ENCODE measurements around the gene FMNL3. TPM values are rescaled to one million over a fixed set of nuclear protein-coding genes. Genes with fewer than 3 reads are reported as not detected.
"Not testable (repeated sequence)": the region's sequence is repeated elsewhere in the genome, so short reads cannot be mapped to it uniquely, and the experiment has no call there.

FMNL3 gene
- total RNA-seq, 1 donor from 2014 or later = 46.1 TPM

- no peak overlapping the region for H3K4me3 Mint-ChIP-seq
- peaks cover 2% of the 10 kb centered on the region for H3K27me3 Mint-ChIP-seq (ENCODE audit: insufficient read depth)
- no peaks in the 10 kb centered on the region for H3K9me3 Mint-ChIP-seq
- no peaks in the 10 kb centered on the region for H3K36me3 Mint-ChIP-seq (ENCODE audit: low read depth)
- no peak overlapping the region for H3K27ac Mint-ChIP-seq
- no peak for DNase-seq (ENCODE audit: low spot score)
- H3K4me1 Mint-ChIP-seq (ENCODE audit: low read depth) = no peaks in the 10 kb centered on the region
- intact Hi-C loops (cut with micrococcal nuclease) = no loop called here
Observed at GRCh38 chr12:49609875-49610154, 97.4 kb downstream of the FMNL3 start.

GRCh38 chr12:49609059-49609874 is 97.9 kb downstream of the FMNL3 start:
- Mint-ChIP-seq H3K4me3 (no peak overlapping the region), H3K27me3 (ENCODE audit: insufficient read depth) (peaks cover 2% of the 10 kb centered on the region), H3K27ac (no peak overlapping the region), H3K36me3 (ENCODE audit: low read depth) (no peaks in the 10 kb centered on the region), H3K9me3 (no peaks in the 10 kb centered on the region), H3K4me1 (ENCODE audit: low read depth) (no peaks in the 10 kb centered on the region)
- no peak for DNase-seq (ENCODE audit: low spot score)
- intact Hi-C loops (cut with micrococcal nuclease) = no loop called here

- H3K9me3 Mint-ChIP-seq; H3K4me3 Mint-ChIP-seq; DNase-seq (ENCODE audit: low spot score); H3K27me3 Mint-ChIP-seq (ENCODE audit: insufficient read depth); H3K4me1 Mint-ChIP-seq (ENCODE audit: low read depth); H3K27ac Mint-ChIP-seq; intact Hi-C loops (cut with micrococcal nuclease); H3K36me3 Mint-ChIP-seq (ENCODE audit: low read depth): not testable (repeated sequence)
Observed at GRCh38 chr12:49605539-49605938, 101.7 kb downstream of the FMNL3 start, which contains the start of gene FAM186B. FAM186B (minus strand) TSS chr12:49605639; CDS start chr12:49605477, 162 bp downstream.

GRCh38 chr12:49604856-49605255 is 102.3 kb downstream of the FMNL3 start:
- Mint-ChIP-seq H3K9me3 (no peaks in the 10 kb centered on the region), H3K4me3 (no peak overlapping the region), H3K27ac (no peak overlapping the region), H3K36me3 (ENCODE audit: low read depth) (no peaks in the 10 kb centered on the region), H3K4me1 (ENCODE audit: low read depth) (no peaks in the 10 kb centered on the region), H3K27me3 (ENCODE audit: insufficient read depth) (peaks cover 2% of the 10 kb centered on the region)
- intact Hi-C loops (cut with micrococcal nuclease) = no loop called here
- DNase-seq (ENCODE audit: low spot score) = no peak

GRCh38 chr12:49603721-49604120 is 103.5 kb downstream of the FMNL3 start:
- Mint-ChIP-seq H3K36me3 (ENCODE audit: low read depth) (peaks cover 2% of the 10 kb centered on the region), H3K9me3 (no peaks in the 10 kb centered on the region)

GRCh38 chr12:49599961-49600360 is 107.2 kb downstream of the FMNL3 start:
- no peak for DNase-seq (ENCODE audit: low spot score)
- Mint-ChIP-seq H3K27ac (no peak overlapping the region), H3K9me3 (no peaks in the 10 kb centered on the region), H3K27me3 (ENCODE audit: insufficient read depth) (no peaks in the 10 kb centered on the region), H3K4me3 (no peak overlapping the region), H3K36me3 (ENCODE audit: low read depth) (peaks cover 4% of the 10 kb centered on the region), H3K4me1 (ENCODE audit: low read depth) (no peaks in the 10 kb centered on the region)
- intact Hi-C loops (cut with micrococcal nuclease) = no loop called here

More at GRCh38 chr12:49603721-49604120, 103.5 kb downstream of the FMNL3 start:
- no peak overlapping the region for H3K4me3 Mint-ChIP-seq
- intact Hi-C loops (cut with micrococcal nuclease) = no loop called here
- H3K27me3 Mint-ChIP-seq (ENCODE audit: insufficient read depth) = peaks cover 2% of the 10 kb centered on the region
- no peaks in the 10 kb centered on the region for H3K4me1 Mint-ChIP-seq (ENCODE audit: low read depth)
- no peak overlapping the region for H3K27ac Mint-ChIP-seq
- no peak for DNase-seq (ENCODE audit: low spot score)

GRCh38 chr12:49598527-49598926 is 108.7 kb downstream of the FMNL3 start:
- Mint-ChIP-seq H3K4me3 (no peak overlapping the region), H3K4me1 (ENCODE audit: low read depth) (no peaks in the 10 kb centered on the region), H3K36me3 (ENCODE audit: low read depth) (peaks cover 4% of the 10 kb centered on the region), H3K27ac (no peak overlapping the region), H3K27me3 (ENCODE audit: insufficient read depth) (no peaks in the 10 kb centered on the region), H3K9me3 (no peaks in the 10 kb centered on the region)
- intact Hi-C loops (cut with micrococcal nuclease) = no loop called here
- no peak for DNase-seq (ENCODE audit: low spot score)

- Mint-ChIP-seq H3K27ac (no peak overlapping the region), H3K36me3 (ENCODE audit: low read depth) (peaks cover 4% of the 10 kb centered on the region), H3K4me3 (no peak overlapping the region), H3K9me3 (peaks cover 3% of the 10 kb centered on the region), H3K4me1 (ENCODE audit: low read depth) (no peaks in the 10 kb centered on the region), H3K27me3 (ENCODE audit: insufficient read depth) (no peaks in the 10 kb centered on the region)
- intact Hi-C loops (cut with micrococcal nuclease) = no loop called here
- no peak for DNase-seq (ENCODE audit: low spot score)
Observed at GRCh38 chr12:49588721-49589516, 118.3 kb downstream of the FMNL3 start.

GRCh38 chr12:49588281-49588680 is 118.9 kb downstream of the FMNL3 start:
- H3K27me3 Mint-ChIP-seq (ENCODE audit: insufficient read depth) = no peaks in the 10 kb centered on the region
- H3K4me1 Mint-ChIP-seq (ENCODE audit: low read depth) = no peaks in the 10 kb centered on the region
- H3K27ac Mint-ChIP-seq = no peak overlapping the region
- H3K36me3 Mint-ChIP-seq (ENCODE audit: low read depth) = peaks cover 4% of the 10 kb centered on the region
- H3K4me3 Mint-ChIP-seq = no peak overlapping the region
- DNase-seq (ENCODE audit: low spot score) = no peak
- peaks cover 3% of the 10 kb centered on the region for H3K9me3 Mint-ChIP-seq
- intact Hi-C loops (cut with micrococcal nuclease) = no loop called here

- Mint-ChIP-seq H3K27ac (no peak overlapping the region), H3K9me3 (peaks cover 3% of the 10 kb centered on the region), H3K36me3 (ENCODE audit: low read depth) (peaks cover 4% of the 10 kb centered on the region), H3K4me3 (no peak overlapping the region), H3K27me3 (ENCODE audit: insufficient read depth) (no peaks in the 10 kb centered on the region), H3K4me1 (ENCODE audit: low read depth) (peaks cover under 1% of the 10 kb centered on the region)
- intact Hi-C loops (cut with micrococcal nuclease) = no loop called here
- DNase-seq (ENCODE audit: low spot score) = no peak
Observed at GRCh38 chr12:49587174-49587908, 119.9 kb downstream of the FMNL3 start.
